Measurements from ENCODE around the gene GRIK2.
"Not testable (repeated sequence)": the region's sequence is repeated elsewhere in the genome, so short reads cannot be mapped to it uniquely, and the experiment has no call there.

The GRIK2 gene

GRCh38 chr6:101393251-101393828 is at the start of gene GRIK2:
Gene GRIK2 (plus strand): TSS chr6:101393708.
- no peak for DNase-seq

- no peak for DNase-seq
Observed at GRCh38 chr6:101344885-101345284, 48.6 kb upstream of the GRIK2 start.

GRCh38 chr6:101348816-101349215 is 44.7 kb upstream of the GRIK2 start:
- no peak for DNase-seq

- not testable (repeated sequence) for DNase-seq
Observed at GRCh38 chr6:101350631-101351030, 42.9 kb upstream of the GRIK2 start.

GRCh38 chr6:101351173-101351572 is 42.3 kb upstream of the GRIK2 start:
- no peak for DNase-seq

GRCh38 chr6:101352316-101352715 is 41.2 kb upstream of the GRIK2 start:
- DNase-seq, result no peak

GRCh38 chr6:101365181-101365580 is 28.3 kb upstream of the GRIK2 start:
- DNase-seq, result no peak

- DNase-seq, result no peak
Observed at GRCh38 chr6:101379926-101380325, 13.6 kb upstream of the GRIK2 start.

- DNase-seq, result no peak
Observed at GRCh38 chr6:101380897-101381630, 12.4 kb upstream of the GRIK2 start.

GRCh38 chr6:101383747-101384146 is 9.8 kb upstream of the GRIK2 start:
- not testable (repeated sequence) for DNase-seq

- DNase-seq, result no peak
Observed at GRCh38 chr6:101386982-101387381, 6.5 kb upstream of the GRIK2 start.

- no peak for DNase-seq
Observed at GRCh38 chr6:101391772-101392585, 1.5 kb upstream of the GRIK2 start.

GRCh38 chr6:101392586-101393230 is 800 bp upstream of the GRIK2 start:
- DNase-seq, result no peak

- DNase-seq, result no peak
Observed at GRCh38 chr6:101393829-101394251, 332 bp downstream of the GRIK2 start.

GRCh38 chr6:101394936-101395335 is 1.4 kb downstream of the GRIK2 start:
- DNase-seq, result no peak

GRCh38 chr6:101395345-101395744 is 1.8 kb downstream of the GRIK2 start:
- DNase-seq, result no peak

- DNase-seq, result peak; percentile 19
Observed at GRCh38 chr6:101396548-101397173, 3.2 kb downstream of the GRIK2 start.

GRCh38 chr6:101397199-101397598 is 3.7 kb downstream of the GRIK2 start:
- no peak for DNase-seq

GRCh38 chr6:101398716-101399615 is 5.5 kb downstream of the GRIK2 start:
- no peak for DNase-seq

- DNase-seq, result no peak
Observed at GRCh38 chr6:101399616-101400162, 6.2 kb downstream of the GRIK2 start.
